HL-60 (cell line): ENCODE results near the gene CLDN18.

Experiments used
- DNase-seq, 2 experiments: peaks; one replicate each; pipeline ENCODE4 v3.0.0-alpha.2; 2010 to 2020; ENCODE audit warnings: low read depth in 1 of 2, low spot score in 1 of 2
- H3K27ac ChIP-seq: fragments of 250-450 bp; sonication (Bioruptor Pico); replicated peaks from 2 replicates; pipeline ENCODE4 v1.5.1; 2020; ENCODE audit warnings: mild to moderate bottlenecking, moderate library complexity
- H3K27me3 ChIP-seq: fragments of 250-450 bp; sonication (Bioruptor Pico); 2 replicates; pipeline ENCODE4 v1.5.1; 2021; ENCODE audit warnings: mild to moderate bottlenecking, moderate library complexity; ENCODE audit not compliant: insufficient read depth, poor library complexity, severe bottlenecking
- H3K4me3 ChIP-seq: replicated peaks from 2 replicates; pipeline ENCODE4 v1.5.1; 2011; ENCODE audit warnings: mild to moderate bottlenecking, control low read depth, low read length; ENCODE audit not compliant: insufficient read depth
- GABPA ChIP-seq: IDR thresholded peaks from 2 replicates; pipeline ENCODE4 v1.6.1; 2012; ENCODE audit warnings: low read depth
- POLR2AphosphoS5 ChIP-seq: IDR thresholded peaks from 2 replicates; pipeline ENCODE4 v1.6.1; 2012; ENCODE audit warnings: low read depth
- SPI1 ChIP-seq: IDR thresholded peaks from 2 replicates; pipeline ENCODE4 v1.6.1; 2012; ENCODE audit warnings: low read depth, mild to moderate bottlenecking, borderline replicate concordance
- TF ChIP-seq, protein P1 (sequence below): IDR thresholded peaks from 2 replicates; pipeline ENCODE4 v1.6.1; 2012; ENCODE audit warnings: low read depth; ENCODE audit not compliant: insufficient replicate concordance
- TF ChIP-seq, protein P2 (sequence below): IDR thresholded peaks from one replicate; pipeline ENCODE4 v1.5.1; 2011; ENCODE audit warnings: low read length, control low read depth, inconsistent platforms; ENCODE audit not compliant: insufficient read depth

The CLDN18 gene

DNA sequence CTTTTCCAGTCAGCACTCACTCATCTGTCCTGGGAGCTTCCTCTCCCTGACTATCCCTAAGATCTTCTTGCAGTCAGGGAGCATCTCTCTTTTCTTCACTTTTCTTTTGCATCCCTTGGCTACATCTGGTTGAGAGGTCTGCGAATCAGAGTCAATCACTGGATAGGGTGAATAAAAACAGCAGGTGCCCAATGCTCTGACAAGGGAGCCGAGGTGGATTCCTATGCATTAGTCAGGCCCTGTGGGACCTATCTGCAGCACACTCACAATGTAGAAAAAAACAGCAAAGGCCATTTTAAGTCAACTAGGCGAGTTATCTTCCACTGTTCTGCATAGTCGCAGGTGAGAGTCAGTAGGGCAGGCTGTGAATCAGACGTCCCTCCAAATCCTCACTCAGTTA is 69.9 kb downstream of the CLDN18 start:
- Histone ChIP-seq H3K4me3 (no peak overlapping the region), H3K27ac (no peak overlapping the region), H3K27me3 (no peaks in the 10 kb centered on the region)
- TF ChIP-seq, protein P1, sequence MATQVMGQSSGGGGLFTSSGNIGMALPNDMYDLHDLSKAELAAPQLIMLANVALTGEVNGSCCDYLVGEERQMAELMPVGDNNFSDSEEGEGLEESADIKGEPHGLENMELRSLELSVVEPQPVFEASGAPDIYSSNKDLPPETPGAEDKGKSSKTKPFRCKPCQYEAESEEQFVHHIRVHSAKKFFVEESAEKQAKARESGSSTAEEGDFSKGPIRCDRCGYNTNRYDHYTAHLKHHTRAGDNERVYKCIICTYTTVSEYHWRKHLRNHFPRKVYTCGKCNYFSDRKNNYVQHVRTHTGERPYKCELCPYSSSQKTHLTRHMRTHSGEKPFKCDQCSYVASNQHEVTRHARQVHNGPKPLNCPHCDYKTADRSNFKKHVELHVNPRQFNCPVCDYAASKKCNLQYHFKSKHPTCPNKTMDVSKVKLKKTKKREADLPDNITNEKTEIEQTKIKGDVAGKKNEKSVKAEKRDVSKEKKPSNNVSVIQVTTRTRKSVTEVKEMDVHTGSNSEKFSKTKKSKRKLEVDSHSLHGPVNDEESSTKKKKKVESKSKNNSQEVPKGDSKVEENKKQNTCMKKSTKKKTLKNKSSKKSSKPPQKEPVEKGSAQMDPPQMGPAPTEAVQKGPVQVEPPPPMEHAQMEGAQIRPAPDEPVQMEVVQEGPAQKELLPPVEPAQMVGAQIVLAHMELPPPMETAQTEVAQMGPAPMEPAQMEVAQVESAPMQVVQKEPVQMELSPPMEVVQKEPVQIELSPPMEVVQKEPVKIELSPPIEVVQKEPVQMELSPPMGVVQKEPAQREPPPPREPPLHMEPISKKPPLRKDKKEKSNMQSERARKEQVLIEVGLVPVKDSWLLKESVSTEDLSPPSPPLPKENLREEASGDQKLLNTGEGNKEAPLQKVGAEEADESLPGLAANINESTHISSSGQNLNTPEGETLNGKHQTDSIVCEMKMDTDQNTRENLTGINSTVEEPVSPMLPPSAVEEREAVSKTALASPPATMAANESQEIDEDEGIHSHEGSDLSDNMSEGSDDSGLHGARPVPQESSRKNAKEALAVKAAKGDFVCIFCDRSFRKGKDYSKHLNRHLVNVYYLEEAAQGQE = no peak
- TF ChIP-seq, protein P2, sequence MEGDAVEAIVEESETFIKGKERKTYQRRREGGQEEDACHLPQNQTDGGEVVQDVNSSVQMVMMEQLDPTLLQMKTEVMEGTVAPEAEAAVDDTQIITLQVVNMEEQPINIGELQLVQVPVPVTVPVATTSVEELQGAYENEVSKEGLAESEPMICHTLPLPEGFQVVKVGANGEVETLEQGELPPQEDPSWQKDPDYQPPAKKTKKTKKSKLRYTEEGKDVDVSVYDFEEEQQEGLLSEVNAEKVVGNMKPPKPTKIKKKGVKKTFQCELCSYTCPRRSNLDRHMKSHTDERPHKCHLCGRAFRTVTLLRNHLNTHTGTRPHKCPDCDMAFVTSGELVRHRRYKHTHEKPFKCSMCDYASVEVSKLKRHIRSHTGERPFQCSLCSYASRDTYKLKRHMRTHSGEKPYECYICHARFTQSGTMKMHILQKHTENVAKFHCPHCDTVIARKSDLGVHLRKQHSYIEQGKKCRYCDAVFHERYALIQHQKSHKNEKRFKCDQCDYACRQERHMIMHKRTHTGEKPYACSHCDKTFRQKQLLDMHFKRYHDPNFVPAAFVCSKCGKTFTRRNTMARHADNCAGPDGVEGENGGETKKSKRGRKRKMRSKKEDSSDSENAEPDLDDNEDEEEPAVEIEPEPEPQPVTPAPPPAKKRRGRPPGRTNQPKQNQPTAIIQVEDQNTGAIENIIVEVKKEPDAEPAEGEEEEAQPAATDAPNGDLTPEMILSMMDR = no peak
- TF ChIP-seq GABPA = no peak
- no peak for TF ChIP-seq POLR2AphosphoS5
- DNase-seq = no peak

DNA sequence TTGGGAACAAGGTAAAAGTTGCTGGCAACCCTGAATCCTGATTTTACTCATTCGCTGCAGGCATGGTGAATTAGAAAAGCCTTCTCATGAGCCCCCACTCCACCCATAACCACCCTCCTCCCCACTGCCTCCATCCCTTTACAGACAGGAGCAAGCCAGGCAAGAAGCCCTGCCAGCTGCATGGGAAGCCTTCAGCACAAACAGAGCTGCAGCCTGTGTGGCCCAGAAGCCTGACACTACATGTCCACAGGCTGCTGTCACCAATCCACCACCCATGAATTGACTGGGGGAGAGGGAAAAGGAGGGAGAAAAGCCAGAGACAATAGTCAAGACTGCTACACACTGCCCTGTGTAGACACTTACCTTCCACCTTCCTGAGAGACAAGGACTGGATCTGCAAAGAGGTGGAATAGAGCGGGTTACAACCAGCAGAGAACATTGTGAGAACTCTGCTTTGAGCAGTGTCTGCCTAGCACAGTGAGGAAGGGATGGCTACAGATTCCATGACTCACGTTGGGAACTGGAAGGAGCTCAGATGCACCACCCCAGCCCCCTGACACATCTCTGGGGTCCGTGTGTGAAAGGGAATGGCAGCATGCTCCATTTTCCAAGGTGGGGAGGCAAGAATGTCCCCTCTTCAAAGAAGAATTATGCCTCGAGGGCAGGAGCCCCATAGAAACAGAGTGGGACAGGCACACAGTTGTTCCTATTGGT is 71.6 kb downstream of the CLDN18 start:
- Histone ChIP-seq H3K4me3 (no peak overlapping the region), H3K27ac (no peak overlapping the region)
- TF ChIP-seq GABPA (no peak), POLR2AphosphoS5 (no peak)
- TF ChIP-seq, protein P1 = no peak

DNA sequence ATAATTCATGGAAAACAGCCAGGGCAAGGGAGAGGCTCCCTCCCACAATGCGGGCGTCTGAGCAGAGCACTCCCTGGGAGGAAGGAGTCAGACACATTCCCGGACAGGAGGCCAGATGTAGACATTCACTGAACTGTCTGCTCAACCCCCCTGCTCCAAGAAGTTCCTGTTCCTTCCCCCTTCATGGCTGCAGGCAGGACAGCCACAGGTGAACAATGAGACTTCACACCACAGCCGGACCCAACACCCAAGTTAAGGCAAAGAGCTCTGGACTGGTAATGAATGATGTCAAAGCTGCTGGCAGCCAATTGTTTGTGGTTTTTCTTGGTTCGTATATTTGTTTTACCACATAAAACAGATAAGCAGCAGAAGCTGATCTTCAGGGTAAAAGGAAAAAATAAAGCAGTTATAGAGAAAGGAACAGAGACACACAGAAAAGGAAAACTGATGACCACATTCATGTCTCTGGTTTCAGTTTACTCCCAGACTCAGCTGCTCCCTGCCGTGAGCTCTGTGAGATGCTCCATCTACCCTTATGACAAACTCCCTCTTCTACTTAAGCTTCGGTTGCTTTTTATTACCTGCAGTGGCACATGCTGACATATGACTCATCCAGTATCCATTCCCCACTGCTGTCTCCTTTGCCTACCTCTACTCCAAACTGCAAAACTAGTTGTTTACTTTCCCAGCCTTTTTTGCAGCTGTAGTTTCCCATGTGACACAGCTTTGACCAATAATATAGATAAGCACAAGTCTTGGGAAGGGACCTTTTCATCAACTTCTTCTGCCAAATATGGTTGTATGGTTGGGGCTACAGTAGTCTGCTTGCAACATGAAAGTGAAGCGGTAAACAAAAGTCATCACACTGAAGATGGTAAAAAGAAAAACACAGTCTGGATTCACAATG is 72.4 kb downstream of the CLDN18 start:
- no peaks in the 10 kb centered on the region for H3K27me3 ChIP-seq
- H3K27ac ChIP-seq = no peak overlapping the region
- H3K4me3 ChIP-seq = no peak overlapping the region
- TF ChIP-seq SPI1 (no peak), POLR2AphosphoS5 (no peak), GABPA (no peak)
- TF ChIP-seq, protein P2 = no peak
- TF ChIP-seq, protein P1 = no peak
- no peak for DNase-seq

More for the DNA sequence above, 71.6 kb downstream of the CLDN18 start:
- H3K27me3 ChIP-seq = no peaks in the 10 kb centered on the region
- no peak for DNase-seq
